HG03575 (cell line): ENCODE measurements around the gene APOC3.

Source experiments
- ATAC-seq: cut with Tn5 transposase; IDR thresholded peaks from one replicate; pipeline ENCODE4 v1.9.1; 2021; ENCODE audit not compliant: unreplicated experiment, insufficient number of reproducible peaks, low FRiP score; ENCODE audit errors: extremely low read depth

APOC3 gene

GRCh38 chr11:116829525-116830183, at the start of gene APOC3:
APOC3 (plus strand) TSS chr11:116829907; CDS start chr11:116830583, 676 bp downstream.
- ATAC-seq = no peak

DNA sequence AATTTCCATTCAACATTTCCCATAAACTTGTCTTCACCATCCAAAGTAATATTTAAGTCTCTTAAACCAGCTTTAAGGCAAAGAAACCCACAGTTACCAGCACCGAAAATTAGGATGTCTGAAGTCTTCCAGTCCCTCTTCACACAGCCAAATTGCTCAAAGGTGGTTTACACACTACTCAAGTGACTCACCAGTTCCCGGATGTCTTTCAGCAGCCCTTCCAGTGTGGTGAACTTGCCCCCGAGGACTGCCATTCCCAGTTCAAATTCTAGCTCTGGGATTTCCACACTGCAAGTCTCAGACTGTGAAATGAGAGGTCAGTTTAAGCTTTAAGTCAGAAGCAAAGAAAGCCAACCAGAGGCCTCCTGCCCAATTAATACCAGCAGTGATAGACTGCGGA, 47.0 kb upstream of the APOC3 start:
- no peak for ATAC-seq

DNA sequence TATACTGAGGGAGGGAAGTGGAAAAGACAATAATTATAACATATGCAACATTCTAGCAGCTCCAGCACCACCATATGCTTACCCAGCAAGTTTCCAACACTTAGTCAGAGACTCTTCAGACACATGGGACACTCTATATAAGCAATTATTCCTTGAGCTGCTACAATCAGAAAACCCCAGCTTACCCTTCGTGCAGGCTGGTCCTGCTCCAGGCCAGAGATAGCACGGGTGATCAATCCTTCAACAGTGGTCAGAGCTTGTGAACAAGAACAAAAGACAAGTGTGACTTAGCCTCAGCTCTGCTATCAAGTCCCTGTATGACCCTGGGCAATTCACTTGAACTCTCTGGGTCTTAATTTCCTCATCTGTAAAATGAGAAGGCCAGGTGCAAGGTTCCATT, 43.4 kb upstream of the APOC3 start:
- no peak for ATAC-seq

GRCh38 chr11:116786966-116787365, 42.7 kb upstream of the APOC3 start:
- no peak for ATAC-seq

GRCh38 chr11:116787436-116787785, 42.3 kb upstream of the APOC3 start:
- ATAC-seq = no peak

GRCh38 chr11:116787786-116788486, 41.8 kb upstream of the APOC3 start, which contains the start of gene ZPR1:
ZPR1 (minus strand) TSS chr11:116788023; CDS start chr11:116787990, 33 bp downstream.
- ATAC-seq = no peak

DNA sequence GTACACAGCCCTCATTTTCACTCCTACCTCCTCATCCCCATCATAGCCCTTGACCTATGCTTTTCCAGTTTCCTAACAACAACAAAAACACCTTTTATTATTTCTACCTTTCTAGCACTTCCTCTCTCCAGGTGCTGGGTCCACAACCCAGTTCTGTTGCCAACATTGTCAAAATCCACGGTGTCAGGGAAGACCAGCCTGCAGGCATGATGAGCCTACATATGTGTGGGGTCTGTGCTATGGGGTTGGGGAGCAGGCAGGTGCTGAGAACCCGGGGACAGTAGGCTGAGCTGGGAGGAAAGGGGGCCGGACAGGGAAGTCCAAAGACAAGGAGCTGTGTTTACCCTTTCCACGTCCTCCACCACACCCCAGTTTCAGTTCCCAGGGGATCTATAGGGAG, 41.2 kb upstream of the APOC3 start:
- no peak for ATAC-seq

- ATAC-seq = no peak
Measured at GRCh38 chr11:116788975-116789374, 40.7 kb upstream of the APOC3 start.

- ATAC-seq = no peak
Measured at GRCh38 chr11:116790167-116791001, 39.3 kb upstream of the APOC3 start.

- no peak for ATAC-seq
Measured at GRCh38 chr11:116791002-116791812, 38.5 kb upstream of the APOC3 start.

- no peak for ATAC-seq
Measured at GRCh38 chr11:116791813-116792143, 37.9 kb upstream of the APOC3 start, which contains the start of gene APOA5. APOA5 (minus strand) TSS chr11:116791879; CDS start chr11:116791860, 19 bp downstream.

DNA sequence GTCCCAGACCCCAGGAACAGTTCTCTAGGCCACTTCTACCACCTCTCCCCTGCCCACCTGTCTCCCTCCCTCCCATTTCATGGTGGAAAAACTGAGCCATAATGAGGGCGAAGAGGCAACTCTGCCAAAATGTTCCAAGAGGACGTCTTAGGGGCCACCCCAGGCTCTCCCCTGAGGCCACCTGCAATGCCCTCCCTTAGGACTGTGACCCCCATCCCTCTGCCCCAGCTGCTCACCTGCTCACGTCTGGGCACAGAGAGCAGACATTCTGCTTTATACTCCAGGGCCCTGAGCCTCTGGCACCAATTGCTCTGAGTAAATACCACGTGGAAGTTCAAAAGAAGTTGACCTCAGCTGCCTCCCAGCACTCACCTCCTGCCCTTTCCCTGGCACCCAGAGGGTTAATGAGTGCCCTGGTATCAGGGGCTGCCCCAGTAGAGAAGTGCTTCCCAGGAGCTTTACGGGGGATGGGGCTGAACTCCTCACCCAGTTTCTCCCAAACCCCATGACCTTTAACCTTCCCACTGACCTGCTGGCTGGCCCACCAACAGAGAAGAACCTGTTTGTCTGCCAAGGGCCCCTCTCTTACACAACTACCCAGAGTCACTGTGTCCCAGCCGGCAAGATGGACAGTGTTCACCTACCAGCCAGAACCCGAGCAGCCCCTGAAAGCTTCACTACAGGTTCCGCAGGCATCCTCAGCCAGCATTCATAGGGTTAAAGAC, 37.4 kb upstream of the APOC3 start:
- no peak for ATAC-seq

GRCh38 chr11:116792869-116793771, 36.6 kb upstream of the APOC3 start:
- ATAC-seq = no peak

DNA sequence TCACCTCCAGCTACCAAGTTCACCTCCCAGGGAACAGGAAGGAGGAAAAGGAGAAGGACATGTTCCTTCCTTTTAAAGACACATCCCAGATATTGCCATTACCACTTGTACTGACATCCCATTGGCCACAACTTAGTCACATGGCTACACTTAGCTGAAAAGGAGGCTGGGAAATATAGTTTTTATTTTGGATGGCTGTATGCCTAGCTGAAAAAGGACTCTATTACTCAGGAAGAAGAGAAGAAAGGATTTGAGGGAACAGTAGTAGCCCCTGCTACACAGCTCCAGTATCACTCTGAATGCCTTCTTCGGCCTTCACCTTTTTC, 36.0 kb upstream of the APOC3 start:
- no peak for ATAC-seq

DNA sequence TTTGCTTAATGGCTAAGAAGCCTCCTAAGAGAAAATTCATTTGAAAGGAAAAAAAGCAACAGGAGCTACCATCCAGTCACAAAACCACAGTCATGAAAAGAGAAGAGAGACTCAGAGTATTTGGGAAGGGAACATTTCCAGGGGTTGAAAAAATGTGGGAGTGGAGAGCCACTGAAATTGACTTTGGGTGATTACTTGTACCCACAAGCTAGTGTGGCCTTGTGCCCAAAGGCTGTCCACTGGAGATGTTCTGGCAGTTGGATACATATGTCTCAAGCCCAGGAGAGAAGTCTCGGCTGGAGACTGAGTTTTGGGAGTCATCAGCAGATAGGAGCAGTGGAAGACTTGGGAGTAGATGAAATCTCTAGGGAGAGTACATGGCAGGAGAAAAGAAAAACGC, 34.9 kb upstream of the APOC3 start:
- ATAC-seq = no peak

GRCh38 chr11:116796548-116796947, 33.2 kb upstream of the APOC3 start:
- no peak for ATAC-seq

GRCh38 chr11:116797816-116798215, 31.9 kb upstream of the APOC3 start:
- ATAC-seq = no peak

DNA sequence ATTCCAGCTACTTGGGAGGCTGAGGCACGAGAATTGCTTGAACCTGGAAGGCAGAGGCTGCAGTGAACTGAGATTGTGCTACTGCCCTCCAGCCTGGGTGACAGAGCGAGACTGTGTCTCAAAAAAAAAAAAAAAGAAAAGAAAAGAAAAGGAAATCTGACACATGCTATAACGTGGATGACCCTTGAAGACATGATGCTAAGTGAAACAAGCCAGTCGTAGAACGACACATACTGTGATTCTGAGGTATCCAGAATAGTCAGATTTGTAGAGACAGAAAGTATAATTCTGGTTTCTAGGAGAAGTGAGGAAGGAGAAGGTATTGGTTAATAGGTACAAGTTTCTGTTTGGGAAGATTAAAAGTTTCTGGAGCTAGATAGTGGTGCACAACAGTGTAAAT, 31.3 kb upstream of the APOC3 start:
- ATAC-seq = no peak
